ENCODE results near the gene PLXDC2.

- TF ChIP-seq ZSCAN18 (tag by site-specific recombination; IDR thresholded peaks at IDR 0.05) = no peak
- TF ChIP-seq CTCF (tag by site-specific recombination; IDR thresholded peaks at IDR 0.05) = no peak
- no peak for TF ChIP-seq ZBTB17 (tag by site-specific recombination; IDR thresholded peaks at IDR 0.05)
Measured at GRCh38 chr10:19935176-19935575, 118.9 kb downstream of the PLXDC2 start.
